Measurements from ENCODE around the gene NTPCR.

Gene NTPCR

DNA sequence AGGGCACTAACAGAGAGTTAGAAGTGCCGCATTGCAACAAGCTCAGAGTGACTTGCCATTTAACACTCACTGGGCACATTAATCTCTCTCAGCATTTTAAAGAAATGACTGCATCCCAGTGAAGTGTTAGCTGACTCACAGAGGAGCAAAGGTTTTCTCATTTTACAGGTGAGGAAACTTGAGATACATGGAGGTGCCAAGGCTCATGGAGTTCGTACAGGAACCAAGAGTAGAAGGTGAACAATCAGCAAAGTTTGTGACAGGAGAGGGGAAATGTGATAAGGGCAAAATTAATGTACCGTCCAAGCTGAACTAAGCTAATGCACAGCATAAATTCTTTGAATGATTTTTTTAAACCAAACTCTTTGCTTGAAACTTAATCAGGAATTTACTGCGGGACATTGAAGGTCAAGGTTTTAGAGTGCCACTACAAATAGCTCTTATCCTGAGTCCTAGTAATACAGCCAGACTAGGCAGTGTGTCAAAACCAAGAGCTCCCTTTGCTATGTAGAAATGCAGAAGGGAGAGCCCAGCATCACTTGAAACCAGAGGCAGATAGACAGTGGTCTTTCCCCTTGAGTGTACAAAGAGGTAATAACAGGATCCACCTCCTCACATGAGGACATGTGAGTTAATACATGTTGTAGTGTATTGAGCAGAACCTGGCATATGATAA is 22.4 kb upstream of the NTPCR start:
- DNase-seq = no peak

DNA sequence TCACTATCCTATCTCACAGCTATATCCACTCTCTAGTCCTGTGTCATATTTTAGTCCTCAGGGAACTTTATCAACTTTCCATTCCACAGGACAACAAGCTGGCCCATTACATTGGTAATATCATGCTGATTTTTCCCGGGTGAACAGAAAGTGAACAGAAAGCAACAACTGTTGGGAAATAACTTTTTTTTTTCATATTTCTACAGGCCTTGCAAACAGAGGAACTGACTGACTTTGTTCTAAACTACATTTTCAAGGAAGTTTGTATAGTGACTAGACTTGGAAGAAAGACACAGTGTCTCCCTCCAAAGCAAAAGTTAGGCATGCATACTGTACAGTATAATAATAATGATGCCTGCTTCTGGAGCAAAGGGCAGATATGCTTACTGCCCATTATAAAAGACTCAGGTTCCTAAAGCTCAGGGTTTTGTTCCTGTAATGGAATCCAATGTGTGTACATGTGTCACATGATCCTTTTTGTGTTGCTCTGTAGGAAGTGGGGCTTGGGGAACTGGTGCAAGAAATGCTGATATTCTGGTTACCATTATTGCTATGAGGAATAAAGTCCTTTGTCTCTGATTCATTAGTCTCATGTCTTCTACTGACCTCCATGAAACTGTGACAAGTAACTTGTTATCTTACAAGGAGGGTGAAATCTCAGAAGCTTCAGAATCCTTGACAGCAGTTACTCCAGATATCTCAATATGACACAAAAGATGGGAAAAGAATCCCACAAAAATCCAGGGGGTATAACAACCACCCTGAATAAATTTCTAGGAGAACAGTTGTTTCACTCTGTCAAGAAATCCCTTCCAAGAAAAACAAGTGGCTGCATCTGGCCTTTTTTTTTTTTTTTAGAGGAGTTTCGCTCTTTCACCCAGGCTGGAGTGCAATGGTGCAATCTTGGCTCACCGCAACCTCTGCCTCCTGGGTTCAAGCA is 17.7 kb upstream of the NTPCR start:
- no peak for DNase-seq

DNA sequence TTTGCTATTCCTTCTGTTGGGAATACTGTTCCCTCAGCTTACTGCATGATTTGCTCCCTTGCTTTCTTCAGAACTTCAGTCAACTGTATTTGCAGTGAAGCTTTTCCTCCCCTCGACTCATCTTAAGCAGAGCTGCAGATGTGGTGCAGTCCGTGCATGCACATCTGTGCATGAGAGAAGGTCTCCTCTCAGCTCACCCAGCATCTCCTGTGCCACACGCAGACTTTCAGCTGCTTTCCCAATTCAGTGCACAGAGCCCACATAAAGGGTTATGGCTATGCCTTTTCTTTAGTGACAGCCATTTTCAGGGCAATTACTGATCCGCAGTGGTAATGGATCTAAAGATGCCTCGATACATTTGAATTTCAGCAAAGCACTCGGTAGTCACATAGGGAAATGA is 13.5 kb upstream of the NTPCR start:
- DNase-seq = no peak

DNA sequence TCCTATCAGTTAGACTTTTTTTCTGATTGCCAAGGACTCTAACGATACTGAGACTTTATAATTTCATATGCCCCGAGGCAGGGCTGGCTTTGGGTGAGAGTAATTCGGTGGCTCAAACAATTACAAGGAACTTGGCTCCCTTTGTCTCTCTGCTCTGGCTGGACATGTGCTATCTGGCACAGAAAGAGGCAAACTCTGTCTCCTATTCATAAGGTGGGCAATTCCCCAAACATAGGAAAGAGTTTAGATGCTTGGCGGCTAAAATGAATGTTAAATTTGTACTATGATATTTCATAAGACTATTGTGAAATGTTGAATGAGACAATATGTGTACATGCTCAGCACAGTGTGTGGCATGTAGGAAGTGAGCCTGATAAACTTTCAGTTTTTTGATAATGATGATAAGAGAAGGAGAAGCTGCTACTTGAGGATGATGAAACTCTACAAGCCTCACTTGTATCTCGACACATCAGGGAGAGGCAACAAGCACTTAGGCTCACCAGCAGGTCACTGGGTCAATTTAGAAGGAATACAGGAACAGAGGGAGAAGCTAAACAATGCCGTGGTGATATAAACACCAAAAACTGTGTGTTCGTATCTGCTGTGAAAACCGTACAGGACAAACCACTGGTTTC is 12.6 kb upstream of the NTPCR start:
- DNase-seq = no peak

DNA sequence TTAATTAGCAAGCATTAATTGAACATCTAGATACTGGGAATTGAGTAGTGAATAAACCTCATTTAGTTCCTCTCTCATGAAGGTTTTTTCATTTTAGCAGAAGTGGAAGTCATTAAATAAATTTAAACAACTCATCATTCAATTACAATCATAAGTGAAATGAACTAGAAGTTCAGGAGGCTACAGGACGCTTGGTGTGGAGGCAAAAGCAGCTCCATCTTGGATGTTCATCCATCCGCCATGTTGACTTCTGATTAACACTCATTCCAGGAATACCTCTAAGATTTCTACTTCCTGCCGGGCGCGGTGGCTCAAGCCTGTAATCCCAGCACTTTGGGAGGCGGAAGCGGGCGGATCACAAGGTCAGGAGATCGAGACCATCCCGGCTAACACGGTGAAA is 11.5 kb upstream of the NTPCR start:
- no peak for DNase-seq

DNA sequence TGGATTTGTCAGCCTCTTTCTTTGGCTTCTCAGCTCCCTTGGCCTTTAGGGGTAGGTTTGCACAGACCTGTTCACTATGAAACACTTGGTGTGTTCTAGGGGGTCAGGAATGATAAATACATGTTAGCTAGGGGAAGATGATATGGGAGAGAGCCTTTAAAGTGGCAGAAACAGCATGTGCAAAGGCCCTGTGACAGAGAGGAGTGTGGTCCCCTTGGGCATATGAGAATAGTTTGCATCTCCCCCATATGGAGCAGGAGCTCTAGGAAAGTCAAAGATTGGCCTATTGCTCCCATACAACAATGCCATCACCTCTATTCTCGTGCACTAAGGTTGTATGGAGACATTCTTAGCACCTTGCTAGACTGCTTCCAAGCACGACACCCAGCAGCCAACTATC is 10.7 kb upstream of the NTPCR start:
- DNase-seq = no peak

DNA sequence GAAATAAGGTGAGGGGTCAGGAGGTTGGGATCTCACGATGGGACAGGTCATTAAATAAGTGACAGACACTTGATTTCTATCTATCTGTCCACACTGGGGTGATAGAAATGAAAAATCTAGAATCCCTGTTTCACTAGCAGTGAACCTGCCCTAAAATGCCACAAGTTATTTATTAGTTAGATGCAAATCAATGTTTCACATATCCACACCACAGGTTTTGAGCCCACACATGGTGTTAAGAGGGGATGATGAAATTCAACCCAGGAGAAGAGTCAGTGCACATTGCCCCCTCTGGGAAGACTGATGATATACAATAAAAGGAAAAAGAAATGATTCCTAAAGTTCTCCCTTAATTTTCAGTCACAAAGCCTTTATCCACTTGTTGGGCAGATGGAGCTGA is 10.1 kb upstream of the NTPCR start:
- DNase-seq = no peak

DNA sequence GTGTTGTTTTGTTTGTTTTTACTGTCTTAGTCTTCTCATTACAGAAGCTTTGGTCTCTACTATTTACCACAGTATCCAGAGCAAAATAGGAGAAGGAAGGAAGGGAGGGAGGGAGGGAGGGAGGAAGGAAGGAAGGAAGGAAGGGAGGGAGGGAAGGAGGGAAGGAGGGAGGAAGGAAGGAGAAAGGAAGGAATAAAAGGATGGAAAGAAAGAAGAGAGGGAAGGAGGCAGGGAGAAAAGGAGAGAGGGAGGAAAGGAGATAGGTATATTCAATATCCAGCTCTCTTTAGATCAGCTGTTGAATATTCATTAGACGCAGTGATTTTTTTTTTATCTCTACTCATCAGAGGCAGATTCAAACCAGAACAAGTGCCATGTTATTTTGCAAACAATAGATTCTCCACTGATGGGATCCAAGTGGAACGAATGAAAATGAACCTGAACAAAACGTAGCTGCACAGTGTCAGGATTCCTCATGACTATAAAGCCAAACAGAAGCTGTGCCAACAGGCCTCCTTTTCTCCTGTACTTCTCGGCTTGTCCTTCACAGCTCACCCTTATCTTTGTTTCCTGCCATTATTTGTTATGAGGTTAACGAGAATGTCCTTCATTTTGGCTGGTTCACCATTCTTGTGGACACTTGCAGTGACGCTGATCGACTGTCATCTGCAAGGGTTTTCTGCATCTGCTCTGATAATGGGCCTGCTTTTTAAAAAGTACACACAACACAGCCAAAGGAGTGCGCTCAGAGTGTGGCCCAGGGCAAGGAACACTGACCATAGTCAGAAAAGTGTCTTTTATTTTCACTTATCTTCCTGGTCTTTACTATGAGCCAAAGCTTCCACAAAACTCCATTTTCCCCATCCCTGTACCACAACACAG is 7.8 kb upstream of the NTPCR start:
- DNase-seq = no peak

DNA sequence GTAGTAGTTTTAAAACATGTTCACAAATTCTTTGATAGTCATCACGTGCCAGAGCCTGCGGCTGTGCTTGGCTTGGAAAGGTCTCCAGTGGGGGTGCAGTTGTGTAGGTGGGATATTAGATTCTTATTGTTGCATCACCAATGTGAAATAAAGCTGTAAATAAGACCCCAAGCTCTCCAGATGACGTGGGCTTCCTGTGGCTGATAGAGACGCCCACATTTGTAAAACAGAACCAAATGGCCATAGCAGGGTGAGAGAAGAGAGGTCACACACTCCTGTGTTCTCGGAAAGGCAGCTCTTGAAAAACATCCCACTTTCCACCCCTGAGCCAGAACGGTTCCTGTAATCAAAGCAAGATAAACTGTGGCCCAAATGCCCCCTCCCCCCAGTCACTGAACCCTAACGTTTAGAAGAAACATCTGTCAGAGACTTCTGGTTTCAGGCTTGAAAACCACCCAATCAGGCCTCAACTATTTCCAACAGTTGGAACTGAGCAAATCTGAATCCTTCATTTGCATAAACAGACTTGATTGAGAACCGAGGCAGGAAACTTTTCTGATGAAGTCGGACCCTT is 6.6 kb upstream of the NTPCR start:
- no peak for DNase-seq

DNA sequence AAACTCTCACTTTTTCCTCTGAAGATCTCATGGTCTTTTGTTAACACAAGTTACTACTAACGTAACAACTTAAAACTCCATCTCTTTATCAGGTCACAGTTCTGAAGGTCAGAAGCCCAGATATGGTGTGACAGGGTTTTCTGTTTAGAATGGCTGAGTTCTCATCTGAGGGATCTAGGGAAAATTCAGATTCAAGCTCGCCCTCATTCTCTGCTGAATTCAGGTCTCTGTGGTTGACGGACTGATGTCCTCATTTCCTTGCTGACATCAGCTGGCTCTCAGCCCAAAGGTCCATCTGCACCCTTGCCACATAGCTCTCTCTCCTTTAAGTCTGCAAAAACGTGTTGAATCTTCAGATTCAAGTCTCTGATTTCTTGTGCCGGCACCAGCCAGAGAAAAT is 6.1 kb upstream of the NTPCR start:
- DNase-seq = no peak

DNA sequence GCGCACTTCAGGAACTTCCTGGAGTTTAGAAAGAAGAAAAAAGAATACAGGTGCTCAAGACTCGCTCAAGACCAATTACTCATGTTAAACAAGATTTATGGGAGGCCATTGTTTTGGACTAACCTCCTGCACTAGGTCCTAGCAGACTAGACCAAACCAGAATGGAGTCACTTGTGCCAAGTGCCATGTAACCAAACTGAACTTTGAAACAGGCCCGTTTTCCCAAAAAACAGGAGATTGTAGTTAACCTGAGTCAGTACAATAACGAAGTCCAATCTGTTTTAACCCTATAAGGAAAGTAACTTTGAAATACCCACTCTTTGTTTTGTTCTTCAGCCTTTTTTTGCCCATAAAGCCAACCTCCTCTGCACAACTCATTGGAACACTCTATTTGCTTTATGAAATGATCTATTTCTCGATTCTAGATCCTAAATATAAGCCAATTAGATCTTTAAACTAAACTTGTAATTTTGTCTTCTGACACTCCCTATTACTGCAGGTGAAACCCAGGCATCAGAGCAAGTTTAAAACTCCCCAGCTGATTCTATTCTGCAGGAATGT is 695 bp upstream of the NTPCR start:
- no peak for DNase-seq

DNA sequence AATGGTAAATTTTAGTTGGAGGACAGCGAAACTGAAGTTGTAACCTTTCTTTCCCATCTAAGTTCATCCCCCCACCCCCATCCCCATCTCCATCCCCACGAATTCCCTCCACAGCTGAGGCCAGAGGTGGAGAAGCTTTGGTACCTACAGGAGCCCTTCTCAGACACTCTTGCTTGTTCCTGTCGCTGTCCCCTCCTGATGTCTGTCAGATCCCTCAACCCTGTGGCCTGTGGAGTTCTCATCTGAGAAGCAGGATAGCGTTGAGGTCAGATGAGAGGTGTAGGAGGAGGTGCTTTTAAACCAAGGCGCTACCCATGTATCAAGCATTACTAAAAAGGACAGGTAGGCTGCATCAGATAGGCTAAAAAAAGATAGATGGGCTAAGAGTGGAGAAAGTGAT is 769 bp downstream of the NTPCR start:
- no peak for DNase-seq

DNA sequence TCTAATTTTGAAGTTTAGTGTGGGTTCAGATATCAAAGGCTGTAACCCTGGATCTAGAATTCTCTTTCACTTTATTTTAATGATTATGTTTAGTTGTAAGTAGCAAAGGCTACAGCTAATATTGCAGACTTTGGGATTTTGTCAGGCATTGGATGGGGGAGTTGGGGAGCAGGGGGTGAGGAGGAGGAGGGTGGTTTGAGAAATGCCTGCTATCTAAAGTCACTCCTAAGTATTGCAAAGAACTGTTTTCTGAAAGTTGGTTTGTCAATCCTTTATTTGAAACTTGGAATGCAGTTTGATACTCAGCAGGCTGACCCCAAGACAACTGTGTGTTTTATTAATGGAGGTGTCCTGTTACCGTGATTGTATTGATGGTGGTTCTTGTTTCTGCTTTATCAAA is 1.2 kb downstream of the NTPCR start:
- no peak for DNase-seq

DNA sequence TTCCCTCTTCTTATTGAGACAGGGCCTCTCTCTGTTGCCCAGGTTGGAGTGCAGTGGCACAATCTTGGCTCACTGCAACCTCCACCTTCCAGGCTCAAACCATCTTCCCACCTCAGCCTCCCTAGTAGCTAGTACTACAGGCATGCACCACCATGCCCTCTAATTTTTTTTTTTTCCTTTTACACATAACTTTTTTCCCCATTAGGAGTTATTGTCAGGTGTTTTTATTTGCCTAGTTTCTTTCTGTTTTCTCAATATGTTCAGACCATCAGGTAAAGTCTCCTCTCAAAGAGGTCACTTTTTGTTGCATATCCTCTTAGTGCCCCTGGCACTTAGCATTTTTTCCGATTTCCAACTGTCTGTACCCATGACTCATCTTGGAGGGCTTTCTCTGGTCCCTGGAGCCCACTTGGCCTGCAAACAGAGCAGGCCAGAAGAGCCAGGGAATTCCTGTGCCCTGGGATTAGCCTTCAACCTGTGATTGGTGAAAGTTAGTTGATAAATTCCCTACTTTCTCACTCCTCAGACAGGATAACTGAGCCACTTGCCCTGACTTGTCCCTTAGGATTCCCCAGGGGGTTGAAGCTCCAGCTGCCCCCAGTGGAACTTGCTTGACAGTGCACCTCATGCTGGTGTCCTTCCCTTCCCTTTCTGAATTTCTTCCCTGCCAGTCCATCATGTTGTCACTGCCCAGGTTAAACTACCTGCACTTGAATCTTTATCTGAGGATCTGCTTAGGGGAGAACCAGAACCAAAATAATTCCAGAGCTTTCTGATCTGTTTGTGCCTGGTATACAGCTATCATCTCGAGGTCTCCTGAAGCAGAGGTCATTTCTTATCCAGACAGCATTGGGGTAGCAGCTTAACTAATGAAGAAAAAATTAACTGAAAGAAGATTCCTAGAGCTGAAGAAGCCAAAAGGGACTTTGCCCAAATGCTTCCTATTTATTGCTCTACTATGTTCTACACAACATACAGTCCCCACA is 2.4 kb downstream of the NTPCR start:
- no peak for DNase-seq

DNA sequence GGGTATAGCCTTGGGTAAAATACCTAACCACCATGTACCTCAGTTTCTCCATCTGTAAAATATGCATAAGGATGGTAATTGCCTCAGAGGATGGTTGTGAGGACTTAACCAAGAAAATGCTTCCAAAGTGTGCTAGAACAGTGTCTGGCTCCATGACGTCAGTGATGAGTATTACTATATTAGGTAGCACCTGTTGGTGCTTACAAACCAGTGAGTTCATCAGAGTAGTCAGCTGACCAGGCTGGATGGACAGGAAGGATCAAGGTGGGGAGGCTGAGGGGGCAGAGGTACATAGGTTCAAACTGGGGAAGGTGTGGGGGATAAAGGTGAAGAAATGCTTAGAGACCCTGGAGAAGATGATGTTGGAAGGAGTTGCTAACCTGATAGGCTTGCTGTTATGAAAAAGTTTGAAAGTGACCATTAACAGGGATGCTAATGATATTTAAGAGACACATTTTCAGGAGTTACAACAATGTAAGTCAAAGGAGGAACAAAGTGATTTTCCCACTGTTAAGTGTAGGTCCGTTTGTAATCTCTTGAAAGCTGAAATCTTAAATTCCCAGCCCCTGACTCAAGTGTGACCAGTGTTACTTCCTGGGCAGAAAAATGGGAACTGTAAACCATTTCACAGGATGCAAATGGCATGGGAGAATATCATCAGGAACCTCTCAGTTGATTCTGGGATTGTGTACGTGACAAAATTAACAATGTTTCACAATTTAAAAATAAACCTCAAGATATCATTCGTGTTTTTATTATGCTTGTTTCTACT is 4.4 kb downstream of the NTPCR start:
- DNase-seq = no peak

DNA sequence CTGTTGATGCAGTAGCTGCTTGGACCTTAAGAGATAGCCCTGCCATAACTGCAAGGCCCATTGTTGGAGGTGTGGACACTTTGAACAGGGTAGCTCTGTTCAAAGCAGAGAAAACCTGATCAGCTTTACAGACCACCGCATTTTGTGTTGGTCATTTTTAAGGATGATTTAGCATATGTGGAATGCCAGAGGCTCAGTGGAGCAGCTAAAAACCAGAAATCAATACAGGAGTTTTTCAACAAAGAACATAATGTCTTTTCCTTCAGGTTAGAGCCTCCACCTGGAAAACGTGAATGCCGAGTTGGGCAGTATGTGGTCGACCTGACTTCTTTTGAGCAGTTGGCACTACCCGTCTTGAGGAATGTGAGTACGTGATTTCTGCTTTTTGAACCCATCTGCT is 5.7 kb downstream of the NTPCR start:
- no peak for DNase-seq

DNA sequence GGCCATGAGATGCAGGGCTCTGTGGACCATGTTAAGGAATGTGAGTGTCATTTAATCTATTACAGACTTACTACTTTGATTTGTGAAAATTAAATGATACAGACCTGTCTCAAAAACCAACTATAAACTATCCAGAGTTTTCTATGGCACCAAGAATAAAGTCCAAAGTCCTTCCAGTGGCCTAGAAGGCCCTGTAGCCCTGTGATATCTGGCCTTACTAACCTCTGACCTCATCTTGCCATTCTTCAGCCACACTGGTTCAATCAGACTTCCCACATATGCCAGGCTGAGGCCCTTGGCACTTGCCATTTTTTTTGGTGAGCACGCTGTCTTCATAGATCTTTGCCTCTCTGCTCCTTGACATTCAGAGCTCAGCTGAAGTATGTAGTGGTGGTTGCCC is 7.7 kb downstream of the NTPCR start:
- no peak for DNase-seq

DNA sequence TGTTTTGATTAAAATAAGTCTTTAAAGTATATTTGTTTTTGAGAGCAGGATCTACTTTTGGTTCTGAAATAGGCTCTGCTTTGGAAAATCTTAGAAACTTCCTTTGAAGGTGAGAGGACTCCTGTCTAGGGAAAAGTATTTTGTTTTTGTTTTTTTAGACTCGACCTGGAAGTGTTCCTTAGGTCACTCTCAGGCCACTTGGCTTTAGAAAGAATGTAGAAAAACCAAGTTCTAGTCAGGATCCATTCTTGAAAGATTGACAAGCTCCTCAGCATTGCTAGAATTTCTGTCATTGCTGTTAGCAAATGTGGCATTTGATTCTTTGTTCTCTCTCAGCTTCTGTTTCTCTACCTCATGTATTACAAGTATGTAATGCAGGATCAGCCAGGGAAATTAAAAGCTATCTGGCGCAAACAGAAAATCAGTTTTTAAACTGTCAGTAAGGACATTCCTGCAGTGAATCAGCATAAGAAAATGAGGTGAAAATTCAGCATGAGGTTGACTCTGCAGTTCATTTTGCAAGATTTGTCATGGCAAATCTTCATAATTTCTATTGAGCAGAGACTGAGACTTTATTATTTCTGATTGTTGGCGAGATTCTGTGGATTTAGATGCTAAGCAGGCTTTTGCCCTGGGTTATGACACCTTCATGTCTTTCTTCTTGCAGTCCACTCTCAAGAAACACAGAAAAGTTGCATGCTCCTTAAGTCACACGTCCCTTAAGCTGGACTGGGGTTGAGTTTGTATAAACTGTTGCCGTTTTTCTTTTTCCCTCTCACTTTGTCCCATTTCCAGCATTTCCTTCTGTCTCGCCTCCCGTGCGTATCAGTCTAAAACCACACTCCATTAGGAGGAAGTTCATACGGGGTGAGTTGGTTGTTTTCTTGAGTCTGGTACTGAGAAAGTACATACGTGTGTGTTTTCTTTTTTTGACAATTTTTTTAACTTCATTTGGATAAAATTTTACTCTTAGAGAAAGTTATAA is 12.6 kb downstream of the NTPCR start:
- DNase-seq = no peak

DNA sequence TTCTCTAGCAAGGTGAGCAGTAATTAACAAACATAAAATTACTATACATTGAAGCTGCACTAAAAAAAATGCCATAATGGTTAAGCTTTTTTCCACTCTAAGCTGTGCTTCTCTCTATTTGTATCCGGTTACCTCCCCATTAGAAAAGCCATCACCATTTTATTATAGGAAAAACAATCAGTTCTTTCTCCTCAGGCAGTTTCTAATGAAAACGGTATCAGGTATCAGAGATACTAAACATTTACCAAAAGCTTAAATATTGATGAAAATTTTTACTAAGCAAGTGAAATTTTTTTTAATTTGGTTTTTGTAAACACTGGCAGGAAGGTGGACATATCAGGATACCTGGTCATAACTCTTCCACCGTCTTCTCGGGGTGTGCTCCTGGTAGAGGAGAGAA is 14.2 kb downstream of the NTPCR start:
- DNase-seq = no peak
